Gastrocnemius medialis (tissue), 4 donors: ENCODE data around the gene NNT.

Source experiments
- CTCF ChIP-seq, 5 experiments: fragments of 450-650 bp in 3 of 5; fragments of 200-600 bp in 2 of 5; sonication (generic) in 2 of 5; IDR thresholded peaks in 4 of 5; conservative IDR thresholded peaks in 1 of 5; 1 replicate in 4 of 5; 2 replicates in 1 of 5; pipeline ENCODE4 v1.5.1; 2016 to 2019; ENCODE audit warnings: antibody characterized with exemption in 5 of 5, mild to moderate bottlenecking in 3 of 5, moderate library complexity in 3 of 5
- POLR2A ChIP-seq, 2 donors: fragments of 450-650 bp; IDR thresholded peaks; one replicate each; pipeline ENCODE4 v1.6.1; 2017; ENCODE audit warnings: antibody characterized with exemption in 2 of 2, mild to moderate bottlenecking in 2 of 2, moderate library complexity in 2 of 2

DNA sequence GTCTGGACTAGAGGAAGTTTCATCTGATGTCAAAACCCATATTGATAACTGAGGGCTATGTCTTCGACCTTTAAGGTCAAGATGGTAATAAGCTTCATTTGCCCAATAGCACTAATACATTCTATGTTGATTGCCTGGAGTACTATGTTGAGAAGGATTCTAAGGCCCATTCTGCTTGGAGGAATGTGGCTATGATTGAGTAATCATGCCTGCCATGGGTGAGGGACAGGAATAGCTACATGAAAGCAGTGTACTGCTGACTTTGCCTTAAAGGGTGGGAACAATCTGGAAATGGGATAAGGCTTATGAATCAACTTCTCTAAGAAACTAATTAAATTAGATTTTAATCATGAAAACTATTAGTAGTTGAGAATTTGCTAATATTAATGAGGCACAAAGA is 13.6 kb downstream of the NNT start:
- TF ChIP-seq POLR2A (IDR thresholded peaks at IDR 0.05) (no peak), CTCF (IDR thresholded peaks at IDR 0.05 in 4 of 5, conservative IDR thresholded peaks at IDR 0.05 in 1 of 5) (no peak)
